Regular cardiac myocyte (primary cell): ENCODE data around the gene TAF13. TPM values are rescaled to one million over a fixed set of nuclear protein-coding genes. Genes with fewer than 3 reads are reported as not detected.

ENCODE experiments used
- total RNA-seq: library from RNA; depleted of rRNA; stranded (reverse); fragments of >200 nt; gene quantifications from 2 replicates; pipeline ENCODE4 v1.2.3, GENCODE V29; 2014

The TAF13 gene, protein sequence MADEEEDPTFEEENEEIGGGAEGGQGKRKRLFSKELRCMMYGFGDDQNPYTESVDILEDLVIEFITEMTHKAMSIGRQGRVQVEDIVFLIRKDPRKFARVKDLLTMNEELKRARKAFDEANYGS
- total RNA-seq: 172 and 389 TPM in 2 replicates

GRCh38 chr1:109075531-109076490, at the start of gene TAF13:
Gene TAF13 (minus strand): TSS chr1:109076003. CDS start chr1:109075947, 56 bp downstream.

DNA sequence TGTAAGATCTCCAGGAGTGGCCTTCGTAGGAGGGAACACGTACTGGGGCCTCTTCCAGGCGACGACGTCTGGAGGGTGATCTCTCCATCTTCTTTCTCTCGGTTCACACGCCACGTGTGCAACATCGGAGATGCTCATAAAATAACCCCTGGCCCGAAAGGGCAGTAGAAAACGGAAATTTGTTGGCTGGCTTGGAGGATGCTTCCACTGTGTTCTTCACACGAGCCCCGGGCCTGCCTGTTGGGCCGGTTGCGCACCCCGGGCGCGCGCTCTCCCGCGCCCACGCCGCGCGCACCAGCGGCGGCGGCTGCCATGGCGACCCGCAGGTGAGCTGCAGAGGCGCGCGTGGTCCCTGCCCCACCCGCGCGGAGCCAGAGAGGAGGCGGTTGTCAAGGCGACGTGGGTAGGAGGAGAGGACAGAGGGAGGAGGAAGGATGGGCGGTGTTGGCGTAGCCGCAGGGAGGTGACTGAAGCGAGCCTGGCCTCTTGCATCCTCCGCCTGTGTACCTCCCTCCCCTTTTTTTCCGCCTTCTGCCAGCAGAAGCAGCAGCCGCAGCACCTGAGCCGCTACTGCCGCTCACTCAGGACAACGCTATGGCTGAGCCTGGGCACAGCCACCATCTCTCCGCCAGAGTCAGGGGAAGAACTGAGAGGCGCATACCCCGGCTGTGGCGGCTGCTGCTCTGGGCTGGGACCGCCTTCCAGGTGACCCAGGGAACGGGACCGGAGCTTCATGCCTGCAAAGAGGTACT, 38.0 kb upstream of the TAF13 start, which contains the start of gene ELAPOR1:
ELAPOR1 (plus strand) TSS at position 526 of the 752 bp plus-strand sequence; CDS start at position 595, 69 bp downstream.

DNA sequence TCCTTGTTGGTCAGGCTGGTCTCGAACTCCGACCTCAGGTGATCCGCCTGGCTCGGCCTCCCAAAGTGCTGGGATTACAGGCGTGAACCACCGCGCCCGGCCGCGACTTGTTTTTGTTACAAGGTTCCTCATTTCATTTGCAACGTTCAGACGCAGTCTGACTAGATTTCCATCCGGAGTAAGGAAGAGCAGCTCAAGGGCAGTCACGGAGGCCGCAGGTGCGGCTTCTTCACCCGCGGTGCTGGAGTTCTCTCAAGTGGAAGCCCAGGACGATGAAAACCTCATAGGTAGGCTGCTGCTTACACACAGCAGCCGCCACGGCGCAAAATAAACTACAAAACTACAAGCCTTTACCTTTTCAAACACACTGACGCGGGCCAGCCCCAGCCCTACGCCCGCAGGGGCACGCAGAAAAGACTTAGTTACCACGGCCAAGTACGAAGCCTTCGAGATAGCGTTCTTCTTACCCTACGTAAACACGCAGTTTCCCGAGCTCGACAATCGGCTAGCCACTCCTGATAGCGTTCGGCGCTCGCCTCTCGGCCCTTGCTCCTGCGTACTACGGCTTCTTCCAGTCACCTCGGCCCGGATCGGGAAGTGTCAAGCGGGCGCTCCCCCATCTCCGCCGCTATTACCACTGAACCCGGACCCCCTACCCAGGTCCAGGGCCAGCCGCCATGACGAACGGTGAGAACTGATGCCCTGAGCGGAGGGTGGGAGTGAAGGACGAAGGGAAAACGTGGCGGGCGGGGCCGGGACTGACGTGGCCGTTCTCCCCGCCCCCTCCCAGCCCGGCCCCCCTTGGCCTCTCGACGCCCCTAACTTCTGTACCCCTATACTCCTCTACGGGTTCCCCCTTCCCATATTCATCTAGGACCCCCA, 14.6 kb upstream of the TAF13 start, which contains the start of gene TMEM167B:
TMEM167B (plus strand) TSS at position 569 of the 882 bp plus-strand sequence; CDS start at position 678, 109 bp downstream.

GRCh38 chr1:109041621-109042468, 34.0 kb downstream of the TAF13 start, which contains the start of gene WDR47:
Gene WDR47 (minus strand): TSS chr1:109042102. CDS start chr1:109023512, 18,590 bp downstream.

Other genes with a start within 250 kb of the TAF13 start
- 0.28 and 0.38 TPM in 2 replicates for gene AKNAD1, start 218.9 kb downstream of the TAF13 start, total RNA-seq
- 24.0 and 34.7 TPM in 2 replicates for gene GPSM2, start 199.0 kb downstream of the TAF13 start, total RNA-seq
- 43.1 and 55.0 TPM in 2 replicates for gene CLCC1, start 112.5 kb downstream of the TAF13 start, total RNA-seq
- gene WDR47, start 33.9 kb downstream of the TAF13 start, total RNA-seq: 16.6 and 17.3 TPM in 2 replicates
- 21.1 and 42.6 TPM in 2 replicates for gene TMEM167B, start 14.8 kb upstream of the TAF13 start, total RNA-seq
- under 0.01 and 0.28 TPM in 2 replicates for gene ELAPOR1, start 38.1 kb upstream of the TAF13 start, total RNA-seq
- gene SARS1, start 137.9 kb upstream of the TAF13 start, total RNA-seq: 275 and 281 TPM in 2 replicates
- 0.96 and 2.5 TPM in 2 replicates for gene CELSR2, start 173.5 kb upstream of the TAF13 start, total RNA-seq
- 3.4 and 15.9 TPM in 2 replicates for gene PSRC1, start 207.1 kb upstream of the TAF13 start, total RNA-seq
- not detected in 2 replicates for gene MYBPHL, start 231.0 kb upstream of the TAF13 start, total RNA-seq